Epithelial cell of esophagus (primary cell): ENCODE measurements around the gene GCNT1.
"Not testable (repeated sequence)": the region's sequence is repeated elsewhere in the genome, so short reads cannot be mapped to it uniquely, and the experiment has no call there.

Source experiments
- DNase-seq: peaks from one replicate; pipeline ENCODE4 v3.0.0; 2010; ENCODE audit warnings: low read depth
- H3K4me3 ChIP-seq: 2 replicates; pipeline ENCODE4 v1.5.1; 2011; ENCODE audit warnings: mild to moderate bottlenecking, low read length, control low read depth
- CTCF ChIP-seq: IDR thresholded peaks from 2 replicates; pipeline ENCODE4 v1.5.1; 2011; ENCODE audit warnings: low read depth, mild to moderate bottlenecking, low read length, control low read depth, inconsistent platforms; ENCODE audit not compliant: insufficient read depth; ENCODE audit errors: missing control alignments

The GCNT1 gene

GRCh38 chr9:76528642-76529190, 69.7 kb downstream of the GCNT1 start:
- no peak overlapping the region for H3K4me3 ChIP-seq
- no peak for TF ChIP-seq CTCF

GRCh38 chr9:76529653-76530052, 70.7 kb downstream of the GCNT1 start:
- no peak for TF ChIP-seq CTCF
- H3K4me3 ChIP-seq: no peak overlapping the region
- DNase-seq: no peak

More at GRCh38 chr9:76528642-76529190, 69.7 kb downstream of the GCNT1 start:
- no peak for DNase-seq

- no peak for TF ChIP-seq CTCF
- DNase-seq: no peak
Observed at GRCh38 chr9:76530458-76531110, 71.6 kb downstream of the GCNT1 start.

GRCh38 chr9:76531231-76531780, 72.3 kb downstream of the GCNT1 start:
- no peak for TF ChIP-seq CTCF

More at GRCh38 chr9:76530458-76531110, 71.6 kb downstream of the GCNT1 start:
- H3K4me3 ChIP-seq: no peak overlapping the region

GRCh38 chr9:76532877-76533276, 73.9 kb downstream of the GCNT1 start:
- not testable (repeated sequence) for H3K4me3 ChIP-seq, DNase-seq

More at GRCh38 chr9:76531231-76531780, 72.3 kb downstream of the GCNT1 start:
- H3K4me3 ChIP-seq: no peak overlapping the region
- no peak for DNase-seq

GRCh38 chr9:76534026-76534425, 75.0 kb downstream of the GCNT1 start:
- TF ChIP-seq CTCF: no peak
- no peak for DNase-seq
- H3K4me3 ChIP-seq: no peak overlapping the region

- DNase-seq: no peak
- TF ChIP-seq CTCF: no peak
- no peak overlapping the region for H3K4me3 ChIP-seq
Observed at GRCh38 chr9:76537150-76537646, 78.2 kb downstream of the GCNT1 start.
